HG02852 (cell line): Measurements from ENCODE around the gene PKMYT1.

Source experiments
- ATAC-seq: cut with Tn5 transposase; IDR thresholded peaks from one replicate; pipeline ENCODE4 v1.9.1; 2021; ENCODE audit warnings: mild to moderate bottlenecking, moderate library complexity; ENCODE audit not compliant: unreplicated experiment

PKMYT1 gene

GRCh38 chr16:3000540-3000939, 20.3 kb upstream of the PKMYT1 start:
- no peak for ATAC-seq

- no peak for ATAC-seq
Measured at GRCh38 chr16:2999929-3000328, 19.7 kb upstream of the PKMYT1 start.

DNA sequence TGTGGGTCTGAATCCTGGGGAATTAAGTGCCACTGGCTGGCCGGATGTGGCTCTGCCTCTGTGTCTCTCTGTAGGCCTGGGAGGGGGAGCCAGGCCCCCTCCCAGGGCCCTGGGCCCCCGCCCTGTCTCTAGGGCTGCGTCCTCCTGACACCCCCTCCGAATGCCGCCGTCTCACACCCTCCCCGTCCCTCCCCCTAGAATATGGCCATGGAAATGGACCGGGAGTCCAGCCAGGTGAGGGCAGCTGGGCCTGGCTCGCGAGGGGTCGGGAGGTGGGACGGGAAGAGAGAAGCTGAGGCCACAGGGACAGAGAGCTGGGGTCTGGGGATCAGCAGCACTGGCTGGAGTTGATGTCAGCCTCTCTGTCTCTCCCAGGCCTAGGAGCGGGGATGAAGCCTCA, 16.1 kb upstream of the PKMYT1 start:
- ATAC-seq = no peak

DNA sequence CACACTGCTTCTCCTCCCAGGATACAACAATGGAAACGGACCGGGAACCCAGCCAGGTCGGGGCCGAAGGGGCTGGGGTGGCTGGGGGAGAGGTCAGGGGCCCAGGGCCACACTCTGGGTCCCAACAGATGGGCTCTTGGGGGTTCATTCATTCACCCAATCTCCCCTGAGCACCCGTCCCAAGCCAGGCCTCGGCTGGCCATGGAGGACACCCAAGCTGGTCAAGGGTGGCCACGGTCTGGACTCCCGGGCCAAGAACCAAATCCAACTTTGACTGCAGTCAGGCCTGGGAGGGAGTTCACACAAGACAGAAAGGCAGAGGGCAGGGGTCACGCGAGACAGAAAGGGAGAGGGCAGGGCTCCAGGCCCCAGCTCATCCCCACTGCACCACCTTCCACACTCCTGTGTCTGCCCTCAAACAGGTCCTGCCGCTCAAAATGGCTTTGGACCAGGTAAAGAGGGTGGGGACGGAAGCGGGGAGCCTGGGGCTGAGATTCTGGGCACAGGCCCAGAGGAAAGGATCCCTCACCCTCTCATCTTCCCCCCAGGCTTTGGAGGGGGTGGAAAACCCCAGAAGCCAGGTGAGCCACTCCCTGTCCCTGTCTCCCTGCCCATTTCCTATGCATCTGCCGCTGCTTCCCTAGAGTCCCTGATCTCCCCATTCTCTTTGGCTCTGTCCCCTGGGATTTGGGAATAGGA, 12.3 kb upstream of the PKMYT1 start:
- ATAC-seq = no peak

GRCh38 chr16:2991566-2992261, 11.5 kb upstream of the PKMYT1 start:
- ATAC-seq = no peak

- no peak for ATAC-seq
Measured at GRCh38 chr16:2990891-2991290, 10.6 kb upstream of the PKMYT1 start.

- ATAC-seq = no peak
Measured at GRCh38 chr16:2988590-2989099, 8.4 kb upstream of the PKMYT1 start.

DNA sequence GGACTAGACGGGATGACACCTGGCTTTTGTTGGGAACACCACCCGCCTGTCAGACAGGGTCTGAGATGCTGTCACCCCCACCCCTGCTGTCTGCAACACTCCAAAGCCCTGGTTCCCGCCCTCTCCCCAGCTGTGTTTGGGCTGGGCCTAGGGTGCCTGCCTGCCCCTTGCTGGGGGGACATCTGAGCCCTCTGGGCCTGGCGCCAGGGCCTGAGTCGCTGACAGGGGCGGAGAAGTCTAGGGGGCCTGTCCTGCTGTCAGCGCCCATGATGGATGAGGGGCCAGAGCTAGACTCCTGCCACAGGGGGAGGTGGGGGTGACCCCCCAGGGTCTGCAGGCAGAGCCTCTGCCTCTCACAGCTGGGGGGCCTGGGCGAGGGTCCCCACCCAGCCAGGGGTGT, 7.6 kb upstream of the PKMYT1 start:
- ATAC-seq = no peak

DNA sequence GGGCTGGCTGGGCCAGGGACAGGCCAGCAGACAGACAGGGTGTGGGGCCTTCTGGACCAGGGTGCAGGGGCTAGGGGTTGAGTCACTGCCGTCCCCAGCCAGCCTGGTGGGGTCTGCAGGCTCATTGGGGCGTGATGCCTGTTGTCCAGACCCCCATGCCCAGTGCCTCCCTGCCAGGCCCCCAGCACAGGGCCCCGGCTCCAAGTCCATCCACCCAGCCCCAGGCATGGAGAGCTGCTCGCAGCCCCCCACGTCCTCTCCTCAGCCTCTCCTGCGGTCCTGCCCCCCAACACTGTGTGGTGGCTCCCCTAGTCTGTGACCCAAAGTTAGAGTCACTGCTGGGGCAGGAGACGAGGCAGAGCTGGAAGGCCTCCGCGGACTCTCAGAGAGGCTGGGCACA, 7.0 kb upstream of the PKMYT1 start:
- no peak for ATAC-seq

DNA sequence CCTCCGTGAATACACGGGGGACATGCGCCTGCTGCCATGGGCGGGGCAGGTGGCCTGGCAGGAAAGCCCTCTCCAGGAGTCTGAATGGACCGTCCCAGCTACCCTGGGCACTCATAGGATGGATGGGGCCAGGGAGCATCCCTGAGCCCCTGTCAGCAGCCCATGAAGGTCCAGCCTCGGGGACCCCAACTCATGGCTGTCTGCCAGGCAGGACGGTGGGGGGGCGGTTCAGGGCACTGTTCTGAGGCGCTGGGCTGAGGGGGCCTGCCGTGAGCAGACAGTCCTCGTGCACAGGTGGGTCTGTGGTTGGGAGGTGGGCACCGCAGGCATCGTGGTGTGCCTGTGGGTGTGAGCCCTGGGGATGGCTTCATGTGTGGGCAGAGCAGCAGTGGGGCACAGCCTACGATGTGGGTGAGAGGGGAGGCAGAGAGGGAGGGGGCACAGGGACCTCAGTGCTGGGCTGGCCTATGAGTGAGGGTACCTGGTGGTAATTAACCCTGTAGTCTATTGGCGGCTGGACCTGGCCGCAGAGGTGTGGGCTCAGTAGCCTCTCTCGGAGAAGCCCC, 6.5 kb upstream of the PKMYT1 start:
- ATAC-seq = no peak

DNA sequence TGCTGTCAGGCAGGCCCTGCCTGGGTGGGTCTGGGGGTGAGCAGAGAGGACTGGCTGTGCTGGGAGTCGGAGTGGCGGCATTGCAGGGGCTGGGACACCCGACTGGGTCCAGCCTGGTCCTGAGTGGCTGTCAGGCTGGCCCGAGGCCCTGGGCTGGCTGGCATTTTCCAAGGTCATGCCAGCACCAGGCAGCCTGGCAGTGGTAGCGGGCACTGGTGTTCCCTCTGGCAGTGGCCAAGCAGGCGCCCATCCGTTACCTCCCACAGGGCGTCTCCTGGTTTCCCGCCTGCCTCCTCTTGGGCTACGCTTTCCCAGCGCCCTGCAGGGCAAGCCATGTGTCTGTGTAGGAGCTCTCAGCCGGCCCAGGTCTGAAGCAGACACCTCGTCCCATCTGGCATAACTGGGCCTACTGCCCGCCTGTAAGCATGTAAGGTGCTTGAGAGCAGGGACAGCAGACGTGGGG, 5.7 kb upstream of the PKMYT1 start:
- no peak for ATAC-seq

GRCh38 chr16:2985462-2985861, 5.2 kb upstream of the PKMYT1 start:
- no peak for ATAC-seq

- ATAC-seq = no peak
Measured at GRCh38 chr16:2983706-2984136, 3.5 kb upstream of the PKMYT1 start.

GRCh38 chr16:2982402-2982801, 2.2 kb upstream of the PKMYT1 start:
- ATAC-seq = no peak

GRCh38 chr16:2981899-2982250, 1.6 kb upstream of the PKMYT1 start:
- ATAC-seq = no peak

DNA sequence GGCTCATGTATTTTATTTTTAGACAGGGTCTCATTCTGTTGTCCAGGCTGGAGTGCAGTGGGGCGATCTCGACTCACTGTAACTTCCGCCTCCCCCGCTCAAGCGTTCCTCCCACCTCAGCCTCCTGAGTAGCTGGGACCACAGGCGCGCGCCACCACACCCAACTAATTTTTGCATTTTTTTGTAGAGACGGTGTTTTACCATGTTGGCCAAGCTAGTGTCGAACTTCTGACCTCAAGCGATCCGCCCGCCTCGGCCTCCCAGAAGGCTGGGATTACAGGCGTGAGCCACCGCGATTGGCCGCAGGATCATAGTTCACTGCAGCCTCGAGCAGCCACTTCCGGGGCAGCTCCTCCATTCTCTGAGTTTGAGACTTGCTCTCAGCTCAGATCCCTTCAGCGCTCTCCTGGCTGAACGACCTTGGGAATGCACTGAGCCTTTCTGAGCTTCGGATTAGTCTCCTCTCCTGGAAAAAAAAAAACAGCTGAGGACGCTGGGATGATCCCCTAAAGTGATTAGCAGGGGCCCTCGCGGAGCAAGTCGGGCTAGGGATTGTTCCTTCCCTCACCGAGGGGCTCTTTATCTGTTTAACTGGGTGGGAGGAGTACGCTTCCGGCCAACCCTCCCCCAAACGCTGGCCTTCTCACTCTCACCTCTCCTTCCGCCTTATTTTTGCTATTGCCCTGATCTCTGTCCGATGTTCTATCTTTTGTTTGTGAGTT, 1.1 kb upstream of the PKMYT1 start:
- ATAC-seq = no peak

DNA sequence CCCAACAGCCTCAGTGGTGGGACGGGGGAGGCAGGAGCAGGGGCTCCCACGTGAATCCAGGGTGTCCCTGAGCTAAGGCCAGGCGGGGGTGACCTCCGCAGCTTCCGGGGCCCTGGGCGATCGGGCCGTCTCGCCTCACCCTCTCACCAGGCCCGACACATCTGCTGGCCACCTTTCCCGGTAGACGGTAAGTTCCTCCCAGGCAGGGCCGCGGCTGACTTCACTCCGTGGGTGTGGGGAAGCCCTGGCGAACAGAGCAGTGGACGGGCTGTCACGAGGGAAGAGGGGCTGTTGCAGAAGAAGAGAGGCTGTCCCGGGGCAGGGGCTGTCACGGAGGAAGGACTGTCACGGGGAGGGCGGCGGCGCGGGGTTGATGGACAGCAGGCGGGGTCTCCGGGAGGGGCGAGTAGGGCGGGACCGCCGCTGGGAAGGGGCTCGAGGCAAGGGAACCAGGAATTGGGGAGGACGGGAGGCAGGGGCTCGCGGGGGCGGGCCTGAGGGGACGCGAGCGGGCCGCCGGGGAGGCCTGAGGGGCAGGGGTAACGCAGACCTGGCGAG, 498 bp downstream of the PKMYT1 start:
- ATAC-seq = no peak

GRCh38 chr16:2977440-2977839, 2.8 kb downstream of the PKMYT1 start:
- ATAC-seq = no peak

DNA sequence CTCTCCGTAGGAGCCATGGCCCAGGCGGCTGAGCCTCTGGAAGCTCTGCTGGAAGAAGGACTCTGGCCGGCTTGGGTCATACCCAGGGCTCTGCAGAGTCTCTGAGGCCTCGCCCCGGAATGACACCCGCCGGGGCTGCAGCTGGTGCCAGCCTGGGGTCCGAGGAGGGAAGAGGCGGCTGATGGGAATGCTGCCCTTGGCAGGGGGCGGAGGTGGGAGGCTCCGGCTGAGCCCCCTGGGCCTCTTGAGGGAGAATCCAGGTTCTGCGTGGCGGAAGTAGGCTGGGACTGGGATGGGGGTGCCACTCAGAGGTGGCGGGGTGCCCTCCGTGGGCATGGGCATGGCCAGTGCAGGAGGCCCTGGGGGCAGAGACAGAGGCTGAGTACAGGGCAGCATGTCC, 3.6 kb downstream of the PKMYT1 start:
- ATAC-seq = no peak

DNA sequence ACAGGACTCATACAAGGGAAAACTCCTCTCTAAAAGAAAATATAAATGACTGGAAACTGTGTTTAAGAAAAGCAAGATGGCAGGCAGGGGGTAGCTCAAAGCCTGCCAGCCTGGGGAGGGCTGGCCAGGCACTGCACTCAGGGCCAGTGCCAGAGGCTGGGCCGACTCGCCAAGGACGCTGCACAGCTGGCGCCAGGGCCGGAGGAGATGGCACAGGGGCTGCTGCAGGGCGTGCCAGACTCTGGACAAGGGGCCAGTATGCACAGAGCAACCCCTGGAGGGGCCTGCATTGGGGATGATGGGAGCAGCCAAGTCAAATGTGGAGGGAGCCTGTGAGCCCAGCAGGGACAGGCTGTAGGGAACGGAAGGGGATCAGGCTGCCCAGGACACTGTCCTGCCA, 4.0 kb downstream of the PKMYT1 start:
- no peak for ATAC-seq

DNA sequence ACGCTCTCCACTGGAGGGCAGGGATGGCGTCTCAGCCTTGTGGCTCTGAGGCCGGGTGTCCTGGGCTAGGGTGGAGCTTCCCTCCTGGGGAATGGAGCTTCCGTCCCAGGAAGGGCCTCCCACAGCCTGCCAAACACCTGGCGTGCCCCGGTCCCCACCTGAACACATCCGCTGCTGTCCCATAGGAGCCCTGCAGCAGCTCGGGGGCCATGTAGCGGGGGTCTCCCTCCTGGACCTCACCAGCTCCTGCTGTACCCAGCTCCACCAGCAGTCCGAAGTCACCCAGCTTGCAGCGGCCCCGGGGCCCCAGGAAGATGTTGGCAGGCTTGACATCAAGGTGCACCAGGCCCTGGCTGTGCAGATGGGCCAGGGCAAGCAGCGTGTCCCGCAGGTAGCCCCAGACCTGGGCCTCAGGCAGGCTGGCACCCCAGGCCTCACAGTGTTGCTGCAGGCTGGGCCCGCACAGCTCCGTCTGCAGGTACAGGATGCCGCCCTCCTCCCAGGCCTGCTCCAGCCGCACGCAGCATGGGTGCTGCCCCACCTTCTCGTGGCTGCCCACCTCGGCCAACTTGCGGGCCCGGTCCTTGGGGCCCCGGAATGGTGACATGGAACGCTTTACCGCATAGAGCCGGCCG, 5.0 kb downstream of the PKMYT1 start:
- ATAC-seq = no peak
